HepG2 (cell line): Measurements from ENCODE around the gene COQ4. TPM values are rescaled to one million over a fixed set of nuclear protein-coding genes. Genes with fewer than 3 reads are reported as not detected.

Source experiments
- ATRX ChIP-seq: sonication (generic); formaldehyde crosslinking; IDR thresholded peaks from 2 replicates; pipeline ENCODE4 v1.4.0; 2020; ENCODE audit warnings: missing genetic modification reagents, borderline replicate concordance
- BHLHE40 ChIP-seq: IDR thresholded peaks from 2 replicates; pipeline ENCODE4 v1.6.1; 2011; ENCODE audit warnings: low read length, improper control_type of control experiment
- CEBPB ChIP-seq: IDR thresholded peaks from 2 replicates; pipeline ENCODE4 v1.6.1; 2011; ENCODE audit warnings: low read depth, low read length, improper control_type of control experiment, borderline replicate concordance
- GATA4 ChIP-seq: sonication (generic); IDR thresholded peaks from 2 replicates; pipeline ENCODE4 v1.6.1; 2016; ENCODE audit warnings: antibody characterized with exemption, low read depth, borderline replicate concordance
- GFI1 ChIP-seq: sonication (generic); formaldehyde crosslinking; IDR thresholded peaks from 2 replicates; pipeline ENCODE4 v1.5.0; 2020; ENCODE audit warnings: missing genetic modification reagents, mild to moderate bottlenecking, borderline replicate concordance
- NCOA1 ChIP-seq: sonication (generic); formaldehyde crosslinking; IDR thresholded peaks from 2 replicates; pipeline ENCODE4 v1.9.0; 2021; ENCODE audit warnings: missing genetic modification reagents
- NR2C2 ChIP-seq: sonication (generic); formaldehyde crosslinking; IDR thresholded peaks from 2 replicates; pipeline ENCODE4 v1.4.0; 2020; ENCODE audit warnings: missing genetic modification reagents, mild to moderate bottlenecking, moderate library complexity, borderline replicate concordance
- PBX3 ChIP-seq: sonication (generic); formaldehyde crosslinking; IDR thresholded peaks from 2 replicates; pipeline ENCODE4 v1.8.1; 2023; ENCODE audit warnings: missing genetic modification reagents, inconsistent platforms, borderline replicate concordance
- POLR2G ChIP-seq: fragments of 200-400 bp; formaldehyde crosslinking; IDR thresholded peaks from 2 replicates; pipeline ENCODE4 v1.6.1; 2018; ENCODE audit warnings: mild to moderate bottlenecking, low read depth, low read length, moderate library complexity
- RFXANK ChIP-seq: IDR thresholded peaks from 2 replicates; pipeline ENCODE4 v1.6.1; 2016
- SATB2 ChIP-seq: sonication (generic); formaldehyde crosslinking; IDR thresholded peaks from 2 replicates; pipeline ENCODE4 v1.5.0; 2020; ENCODE audit warnings: missing genetic modification reagents
- SMARCE1 ChIP-seq: fragments of 450-650 bp; IDR thresholded peaks from 2 replicates; pipeline ENCODE4 v1.6.1; 2017; ENCODE audit warnings: borderline replicate concordance
- XBP1 ChIP-seq: sonication (generic); formaldehyde crosslinking; IDR thresholded peaks from 2 replicates; pipeline ENCODE4 v1.5.0; 2020; ENCODE audit warnings: missing genetic modification reagents
- ZNF101 ChIP-seq: sonication (generic); formaldehyde crosslinking; IDR thresholded peaks from 2 replicates; pipeline ENCODE4 v1.4.0; 2020; ENCODE audit warnings: mild to moderate bottlenecking, low read depth, missing genetic modification reagents, borderline replicate concordance
- ZNF235 ChIP-seq: sonication (generic); formaldehyde crosslinking; IDR thresholded peaks from 2 replicates; pipeline ENCODE4 v1.8.1; 2023; ENCODE audit warnings: mild to moderate bottlenecking, missing genetic modification reagents, borderline replicate concordance
- ZNF292 ChIP-seq: sonication (generic); formaldehyde crosslinking; IDR thresholded peaks from 2 replicates; pipeline ENCODE4 v1.8.1; 2022; ENCODE audit warnings: mild to moderate bottlenecking, low read depth, missing genetic modification reagents, borderline replicate concordance
- ZNF329 ChIP-seq: sonication (generic); formaldehyde crosslinking; IDR thresholded peaks from 2 replicates; pipeline ENCODE4 v1.9.0; 2021; ENCODE audit warnings: low read depth, mild to moderate bottlenecking, missing genetic modification reagents
- ZSCAN5A ChIP-seq: sonication (generic); formaldehyde crosslinking; IDR thresholded peaks from 2 replicates; pipeline ENCODE4 v1.8.0; 2022; ENCODE audit warnings: mild to moderate bottlenecking, missing genetic modification reagents, borderline replicate concordance
- polyA plus RNA-seq, 8 experiments: library from polyadenylated mRNA; depleted of rRNA in 3 of 8; stranded (reverse) in 7 of 8; unstranded in 1 of 8; fragments of >200 nt; fragmentation: Illumina TruSeq in 4 of 8; extraction: Trizol in 4 of 8; gene quantifications; 2 replicates each; pipeline versions ENCODE4 v1.2.1 to v1.2.3, GENCODE V29; 2011 to 2016; ENCODE audit warnings: low read depth in 4 of 8, missing spikeins in 1 of 8, mixed read lengths in 1 of 8; ENCODE audit not compliant: insufficient read depth in 1 of 8
- total RNA-seq, 5 experiments: library from RNA; depleted of rRNA; stranded (reverse); fragments of >200 nt; fragmentation: Illumina TruSeq; extraction: Trizol; gene quantifications; 2 replicates each; pipeline ENCODE4 v1.2.3, GENCODE V29; 2016; ENCODE audit warnings: low read depth in 1 of 5
- TF ChIP-seq, protein P1 (sequence below): IDR thresholded peaks from 2 replicates; pipeline ENCODE4 v1.6.1; 2016; ENCODE audit warnings: mild to moderate bottlenecking
- TF ChIP-seq, protein P2 (sequence below): sonication (generic); formaldehyde crosslinking; IDR thresholded peaks from 2 replicates; pipeline ENCODE4 v1.4.0; 2020; ENCODE audit warnings: missing genetic modification reagents, borderline replicate concordance
- TF ChIP-seq, protein P3 (sequence below): sonication (generic); formaldehyde crosslinking; IDR thresholded peaks from 2 replicates; pipeline ENCODE4 v1.9.0; 2021; ENCODE audit warnings: missing genetic modification reagents, mild to moderate bottlenecking, borderline replicate concordance

The COQ4 gene
- total and polyA plus RNA-seq, 2 of the 13 experiments (the other 11 are each of a cell fraction or from before 2014, with no cell fraction given): 26.1 to 36.0 TPM

DNA sequence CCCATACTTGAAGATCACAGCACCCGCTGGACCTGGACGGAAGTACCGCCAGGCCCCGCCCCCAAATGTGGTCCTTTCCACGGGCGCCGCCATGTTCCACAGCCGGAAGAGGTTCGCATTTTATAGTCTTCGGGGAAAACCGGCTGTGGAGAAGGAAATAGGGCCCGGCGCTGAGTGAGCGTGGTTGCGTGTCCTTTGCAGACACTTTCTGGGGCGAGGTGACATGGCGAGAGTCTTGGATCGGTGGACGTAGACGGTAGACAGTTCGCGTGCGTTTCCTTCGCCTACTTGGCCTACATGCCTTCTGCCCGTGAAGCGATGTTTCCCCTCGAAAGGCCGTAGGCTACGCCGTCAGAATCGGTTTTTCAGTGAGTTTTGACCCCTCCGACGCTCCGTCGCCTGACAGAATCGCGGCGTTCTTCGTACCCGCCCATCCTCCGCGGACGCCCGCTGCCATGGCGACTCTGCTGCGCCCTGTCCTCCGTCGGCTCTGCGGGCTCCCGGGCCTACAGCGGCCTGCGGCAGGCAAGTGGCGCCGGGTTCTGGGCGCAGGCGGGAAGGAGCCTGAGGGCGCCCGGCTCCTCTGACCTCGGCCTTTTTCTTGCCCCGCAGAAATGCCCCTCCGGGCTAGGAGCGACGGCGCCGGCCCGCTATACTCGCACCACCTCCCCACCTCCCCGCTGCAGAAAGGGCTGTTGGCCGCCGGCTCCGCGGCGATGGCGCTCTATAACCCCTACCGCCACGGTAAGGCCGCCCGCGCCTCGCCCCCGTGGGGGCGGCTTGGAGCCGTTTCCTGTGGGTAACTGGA, at the start of gene COQ4, which contains the start of gene TRUB2 (continued):
- TF ChIP-seq, protein P1, sequence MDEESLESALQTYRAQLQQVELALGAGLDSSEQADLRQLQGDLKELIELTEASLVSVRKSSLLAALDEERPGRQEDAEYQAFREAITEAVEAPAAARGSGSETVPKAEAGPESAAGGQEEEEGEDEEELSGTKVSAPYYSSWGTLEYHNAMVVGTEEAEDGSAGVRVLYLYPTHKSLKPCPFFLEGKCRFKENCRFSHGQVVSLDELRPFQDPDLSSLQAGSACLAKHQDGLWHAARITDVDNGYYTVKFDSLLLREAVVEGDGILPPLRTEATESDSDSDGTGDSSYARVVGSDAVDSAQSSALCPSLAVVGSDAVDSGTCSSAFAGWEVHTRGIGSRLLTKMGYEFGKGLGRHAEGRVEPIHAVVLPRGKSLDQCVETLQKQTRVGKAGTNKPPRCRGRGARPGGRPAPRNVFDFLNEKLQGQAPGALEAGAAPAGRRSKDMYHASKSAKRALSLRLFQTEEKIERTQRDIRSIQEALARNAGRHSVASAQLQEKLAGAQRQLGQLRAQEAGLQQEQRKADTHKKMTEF (CRISPR knock-in tag): peak; percentile 94
- TF ChIP-seq GFI1 (CRISPR knock-in tag): peak; percentile 61; the same call in 1 of the 2 replicates
- TF ChIP-seq, protein P2, sequence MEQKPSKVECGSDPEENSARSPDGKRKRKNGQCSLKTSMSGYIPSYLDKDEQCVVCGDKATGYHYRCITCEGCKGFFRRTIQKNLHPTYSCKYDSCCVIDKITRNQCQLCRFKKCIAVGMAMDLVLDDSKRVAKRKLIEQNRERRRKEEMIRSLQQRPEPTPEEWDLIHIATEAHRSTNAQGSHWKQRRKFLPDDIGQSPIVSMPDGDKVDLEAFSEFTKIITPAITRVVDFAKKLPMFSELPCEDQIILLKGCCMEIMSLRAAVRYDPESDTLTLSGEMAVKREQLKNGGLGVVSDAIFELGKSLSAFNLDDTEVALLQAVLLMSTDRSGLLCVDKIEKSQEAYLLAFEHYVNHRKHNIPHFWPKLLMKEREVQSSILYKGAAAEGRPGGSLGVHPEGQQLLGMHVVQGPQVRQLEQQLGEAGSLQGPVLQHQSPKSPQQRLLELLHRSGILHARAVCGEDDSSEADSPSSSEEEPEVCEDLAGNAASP (CRISPR knock-in tag): no peak
- no peak for TF ChIP-seq ZNF235 (CRISPR knock-in tag)
- TF ChIP-seq GATA4: no peak
- peak; percentile 66; the same call in 1 of the 2 replicates for TF ChIP-seq PBX3 (CRISPR knock-in tag)
- no peak; the same call in 1 of the 2 replicates for TF ChIP-seq XBP1 (CRISPR knock-in tag)
- TF ChIP-seq SATB2 (CRISPR knock-in tag): peak; percentile 29; the same call in 1 of the 2 replicates
- TF ChIP-seq RFXANK: no peak
- no peak for TF ChIP-seq ATRX (CRISPR knock-in tag)
- peak; percentile 92; the same call in 1 of the 2 replicates for TF ChIP-seq NCOA1 (CRISPR knock-in tag)
- no peak for TF ChIP-seq ZNF292
- TF ChIP-seq ZNF329: peak; percentile 9; the same call in 1 of the 2 replicates
- TF ChIP-seq ZNF101 (CRISPR knock-in tag): peak; percentile 45; the same call in 1 of the 2 replicates
- peak; percentile 84 for TF ChIP-seq NR2C2 (CRISPR knock-in tag)
- TF ChIP-seq POLR2G: peak; percentile 88
- no peak for TF ChIP-seq BHLHE40
- TF ChIP-seq CEBPB: no peak
- TF ChIP-seq, protein P3, sequence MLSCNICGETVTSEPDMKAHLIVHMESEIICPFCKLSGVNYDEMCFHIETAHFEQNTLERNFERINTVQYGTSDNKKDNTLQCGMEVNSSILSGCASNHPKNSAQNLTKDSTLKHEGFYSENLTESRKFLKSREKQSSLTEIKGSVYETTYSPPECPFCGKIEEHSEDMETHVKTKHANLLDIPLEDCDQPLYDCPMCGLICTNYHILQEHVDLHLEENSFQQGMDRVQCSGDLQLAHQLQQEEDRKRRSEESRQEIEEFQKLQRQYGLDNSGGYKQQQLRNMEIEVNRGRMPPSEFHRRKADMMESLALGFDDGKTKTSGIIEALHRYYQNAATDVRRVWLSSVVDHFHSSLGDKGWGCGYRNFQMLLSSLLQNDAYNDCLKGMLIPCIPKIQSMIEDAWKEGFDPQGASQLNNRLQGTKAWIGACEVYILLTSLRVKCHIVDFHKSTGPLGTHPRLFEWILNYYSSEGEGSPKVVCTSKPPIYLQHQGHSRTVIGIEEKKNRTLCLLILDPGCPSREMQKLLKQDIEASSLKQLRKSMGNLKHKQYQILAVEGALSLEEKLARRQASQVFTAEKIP (CRISPR knock-in tag): no peak
- no peak for TF ChIP-seq ZSCAN5A (CRISPR knock-in tag)
- TF ChIP-seq SMARCE1: no peak
